Rectal smooth muscle tissue (tissue), 1 donor: Measurements from ENCODE around the gene LRCH1.
A peak's percentile ranks its signal among the peaks of the same experiment; 100 is the strongest.

Source experiments
- H3K27ac ChIP-seq: one replicate; pipeline ENCODE4 v1.7.0; 2013; ENCODE audit warnings: low read depth, low read length, inconsistent platforms
- H3K27me3 ChIP-seq: one replicate; pipeline ENCODE4 v1.7.0; 2013; ENCODE audit warnings: low read length; ENCODE audit not compliant: control insufficient read depth, insufficient read depth
- H3K36me3 ChIP-seq: one replicate; pipeline ENCODE4 v1.7.0; 2013; ENCODE audit warnings: low read length; ENCODE audit not compliant: control insufficient read depth, insufficient read depth
- H3K4me1 ChIP-seq: one replicate; pipeline ENCODE4 v1.7.0; 2013; ENCODE audit warnings: low read length; ENCODE audit not compliant: control insufficient read depth, insufficient read depth
- H3K4me3 ChIP-seq: one replicate; pipeline ENCODE4 v1.7.0; 2013; ENCODE audit warnings: low read length
- H3K9ac ChIP-seq: one replicate; pipeline ENCODE4 v1.7.0; 2013; ENCODE audit warnings: low read length

LRCH1 gene

DNA sequence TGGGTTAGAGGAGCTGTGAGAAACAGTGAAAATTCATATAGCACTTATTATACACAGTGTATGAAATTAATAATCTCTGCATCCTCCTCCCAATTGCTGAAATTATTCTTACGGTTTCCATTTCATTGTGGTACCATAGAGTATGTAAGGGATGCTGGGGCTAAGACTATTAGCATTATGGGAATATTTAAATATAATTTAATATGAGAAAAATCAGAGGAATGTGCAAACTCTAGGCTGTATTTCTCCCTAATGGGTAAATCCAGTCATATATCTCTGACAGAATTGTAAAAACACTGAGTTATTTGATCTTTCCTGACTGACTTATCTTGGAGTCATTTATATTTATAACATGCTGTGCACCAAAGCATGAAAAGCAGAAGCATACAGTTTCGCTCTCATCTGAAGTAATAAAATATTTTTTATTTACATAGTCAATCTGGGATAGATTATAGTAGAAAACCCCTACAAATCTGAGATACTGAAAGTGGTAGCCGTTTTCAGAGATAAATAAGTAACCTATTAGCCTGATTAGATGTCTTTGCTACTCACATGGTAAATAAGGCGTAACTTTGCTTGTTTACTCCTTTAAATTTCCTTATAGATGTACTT, 34.9 kb downstream of the LRCH1 start:
- Histone ChIP-seq H3K27me3 (no peaks in the 10 kb centered on the region), H3K4me1 (peaks cover 12% of the 10 kb centered on the region), H3K36me3 (no peaks in the 10 kb centered on the region), H3K27ac (no peak overlapping the region), H3K4me3 (no peak overlapping the region), H3K9ac (no peak overlapping the region)

GRCh38 chr13:46592385-46592784, 39.4 kb downstream of the LRCH1 start:
- no peaks in the 10 kb centered on the region for H3K36me3 ChIP-seq
- H3K9ac ChIP-seq = no peak overlapping the region
- H3K27ac ChIP-seq = no peak overlapping the region
- peaks cover 20% of the 10 kb centered on the region for H3K4me1 ChIP-seq
- no peak overlapping the region for H3K4me3 ChIP-seq
- no peaks in the 10 kb centered on the region for H3K27me3 ChIP-seq

- Histone ChIP-seq H3K4me3 (no peak overlapping the region), H3K27ac (no peak overlapping the region), H3K36me3 (no peaks in the 10 kb centered on the region), H3K27me3 (no peaks in the 10 kb centered on the region), H3K4me1 (peaks cover 20% of the 10 kb centered on the region), H3K9ac (no peak overlapping the region)
Observed at GRCh38 chr13:46593398-46593797, 40.4 kb downstream of the LRCH1 start.

DNA sequence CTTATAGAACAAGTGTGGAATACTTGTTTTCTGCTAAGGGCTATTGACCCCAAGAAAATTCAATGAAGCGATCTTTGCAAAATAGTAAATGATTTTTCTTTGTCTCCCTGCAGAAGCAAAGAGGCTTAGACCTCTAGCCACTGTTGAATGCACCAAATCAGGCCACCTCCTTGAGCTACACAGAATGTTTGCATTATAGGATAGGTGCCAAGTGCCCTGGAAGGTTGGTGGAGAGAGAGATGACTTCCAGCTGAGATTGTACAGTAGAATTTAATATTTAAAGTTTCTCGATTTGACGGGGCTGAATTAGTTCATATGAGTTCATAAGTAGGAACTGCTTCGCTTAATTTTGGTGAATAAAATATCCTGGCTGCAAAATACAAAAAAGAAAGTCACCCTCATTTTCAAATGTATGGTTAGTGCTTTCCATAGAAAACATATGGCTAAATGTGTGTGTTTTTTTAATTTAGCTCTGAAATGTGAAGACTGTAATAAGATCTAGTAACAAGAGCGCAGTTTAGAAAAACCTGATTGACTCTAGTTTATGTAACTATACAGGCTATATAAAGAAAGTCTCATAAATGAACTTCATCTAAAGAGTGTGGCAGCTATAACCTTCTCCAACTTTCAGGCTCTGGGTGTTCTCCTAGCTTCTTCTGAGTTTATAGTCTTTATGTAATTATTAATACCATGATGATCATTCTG, 41.6 kb downstream of the LRCH1 start:
- Histone ChIP-seq H3K27ac (peak overlapping the region; percentile 69), H3K27me3 (no peaks in the 10 kb centered on the region), H3K4me3 (no peak overlapping the region), H3K36me3 (no peaks in the 10 kb centered on the region), H3K9ac (no peak overlapping the region), H3K4me1 (peaks cover 20% of the 10 kb centered on the region)

DNA sequence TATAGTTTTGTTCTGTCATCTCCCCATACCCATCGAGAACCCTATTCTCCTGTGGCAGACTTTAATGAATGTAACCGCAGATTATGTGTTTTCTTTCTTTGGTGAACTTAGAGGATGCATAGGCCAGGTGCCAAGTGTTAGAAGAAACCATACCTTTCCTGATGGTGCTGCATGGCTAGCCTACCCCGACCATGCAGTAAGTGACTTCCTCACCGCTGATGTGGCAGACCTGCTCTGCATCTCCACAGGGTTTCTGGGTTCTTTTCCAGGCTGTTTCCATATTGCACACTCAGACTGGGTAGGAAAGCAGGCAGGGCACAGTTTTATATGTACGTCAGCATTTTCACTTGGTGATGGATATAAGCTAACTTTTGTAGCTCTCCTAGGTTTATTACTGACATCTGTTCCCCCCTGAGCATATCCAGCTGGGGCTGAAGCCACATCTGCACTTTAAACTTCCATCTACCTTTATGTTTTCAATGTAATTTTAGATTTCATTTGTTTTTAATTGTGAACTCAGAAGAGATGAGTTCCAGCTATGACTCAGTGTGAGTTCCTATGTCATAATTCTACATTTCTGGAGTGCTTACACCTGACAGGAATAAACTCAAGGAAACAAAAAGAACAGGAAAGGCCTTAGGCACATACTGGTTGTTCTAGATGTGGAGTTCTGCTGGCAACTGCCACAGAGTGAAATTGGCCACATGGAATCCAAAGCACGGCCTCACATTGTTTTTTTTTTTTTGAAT, 42.3 kb downstream of the LRCH1 start:
- no peak overlapping the region for H3K9ac ChIP-seq
- no peaks in the 10 kb centered on the region for H3K27me3 ChIP-seq
- no peak overlapping the region for H3K4me3 ChIP-seq
- H3K4me1 ChIP-seq = peaks cover 20% of the 10 kb centered on the region
- no peaks in the 10 kb centered on the region for H3K36me3 ChIP-seq
- peak overlapping the region; percentile 69 for H3K27ac ChIP-seq

DNA sequence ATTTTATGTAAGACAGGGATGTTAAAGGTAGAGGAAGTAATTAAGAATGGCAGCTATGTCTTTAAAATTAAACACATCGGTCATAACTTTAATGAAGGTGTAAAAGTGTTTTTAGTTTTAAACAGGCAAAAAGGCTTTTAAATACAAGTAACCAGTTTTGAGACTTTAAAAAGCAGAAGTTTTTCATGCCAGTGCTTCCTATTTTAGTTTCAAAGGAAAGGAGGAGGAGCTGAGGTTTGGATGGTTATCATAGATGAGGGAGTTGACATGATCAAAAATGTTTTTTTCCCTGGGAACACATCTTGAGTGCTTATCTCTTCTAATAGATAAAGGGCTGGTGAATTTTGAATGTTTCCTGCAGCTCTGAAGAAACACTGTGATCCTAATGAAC, 42.9 kb downstream of the LRCH1 start:
- Histone ChIP-seq H3K4me3 (no peak overlapping the region), H3K9ac (no peak overlapping the region), H3K27me3 (no peaks in the 10 kb centered on the region), H3K36me3 (no peaks in the 10 kb centered on the region), H3K27ac (peak overlapping the region; percentile 69), H3K4me1 (peaks cover 23% of the 10 kb centered on the region)

DNA sequence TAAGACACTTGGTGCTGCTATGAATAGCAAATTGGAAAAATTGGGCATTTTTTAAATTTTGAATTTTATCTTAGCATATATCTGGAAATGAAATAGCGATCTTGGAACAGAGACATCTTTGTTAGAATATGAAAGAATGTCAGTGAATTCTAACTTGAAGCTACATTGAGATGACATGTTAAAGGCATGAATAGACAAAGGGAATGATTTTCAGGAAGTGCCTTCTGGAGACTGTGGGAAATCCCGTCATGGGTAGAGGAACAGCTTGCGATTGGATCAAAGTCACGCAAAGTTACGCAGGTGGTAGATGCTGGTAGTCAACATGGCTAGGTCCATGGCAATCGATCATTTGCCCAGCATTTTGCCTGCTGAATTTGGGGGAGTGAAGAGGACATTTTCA, 43.5 kb downstream of the LRCH1 start:
- Histone ChIP-seq H3K4me1 (peaks cover 26% of the 10 kb centered on the region), H3K9ac (no peak overlapping the region), H3K27me3 (no peaks in the 10 kb centered on the region), H3K4me3 (no peak overlapping the region), H3K27ac (peak overlapping the region; percentile 69), H3K36me3 (no peaks in the 10 kb centered on the region)

GRCh38 chr13:46598140-46598819, 45.3 kb downstream of the LRCH1 start:
- no peak overlapping the region for H3K9ac ChIP-seq
- no peaks in the 10 kb centered on the region for H3K27me3 ChIP-seq
- no peak overlapping the region for H3K27ac ChIP-seq
- no peaks in the 10 kb centered on the region for H3K36me3 ChIP-seq
- H3K4me3 ChIP-seq = no peak overlapping the region
- peaks cover 33% of the 10 kb centered on the region for H3K4me1 ChIP-seq

DNA sequence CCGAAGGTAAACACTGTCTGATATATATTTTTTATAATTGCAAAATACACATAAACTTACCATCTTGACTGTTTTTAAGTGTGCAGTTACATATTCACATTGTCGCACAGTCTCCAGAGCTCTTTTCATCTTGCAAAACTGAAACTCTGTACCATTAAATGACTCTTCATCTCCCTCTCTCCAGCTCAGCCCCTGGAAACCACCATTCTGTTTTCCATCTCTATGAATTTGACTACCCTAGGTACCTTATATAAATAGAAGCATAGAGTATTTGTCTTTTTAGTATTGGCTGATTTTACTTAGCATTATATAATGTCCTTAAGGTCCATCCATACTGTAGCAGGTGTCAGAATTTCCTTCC, 45.8 kb downstream of the LRCH1 start:
- H3K27ac ChIP-seq = no peak overlapping the region
- no peak overlapping the region for H3K4me3 ChIP-seq
- no peak overlapping the region for H3K9ac ChIP-seq
- peaks cover 34% of the 10 kb centered on the region for H3K4me1 ChIP-seq
- H3K36me3 ChIP-seq = no peaks in the 10 kb centered on the region
- no peaks in the 10 kb centered on the region for H3K27me3 ChIP-seq

DNA sequence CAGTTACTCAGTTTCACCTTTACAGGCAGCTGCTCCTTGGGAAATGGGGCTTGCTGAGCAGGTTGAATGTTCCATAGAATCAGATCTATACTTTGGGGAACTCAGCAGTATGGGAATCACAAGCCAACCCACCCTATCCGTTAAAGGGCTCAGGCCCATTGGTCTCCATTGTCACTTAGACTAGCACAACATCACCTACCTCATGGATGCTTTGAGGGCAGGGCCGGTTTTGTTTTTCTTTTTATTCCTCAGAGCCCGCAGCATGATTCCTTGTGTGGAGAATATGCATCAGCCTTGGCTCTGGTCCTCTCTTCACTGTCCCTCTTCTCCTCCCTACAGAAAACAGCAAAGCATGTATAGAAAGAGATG, 48.0 kb downstream of the LRCH1 start:
- Histone ChIP-seq H3K4me3 (no peak overlapping the region), H3K27ac (no peak overlapping the region), H3K4me1 (peaks cover 35% of the 10 kb centered on the region), H3K9ac (no peak overlapping the region), H3K27me3 (no peaks in the 10 kb centered on the region), H3K36me3 (no peaks in the 10 kb centered on the region)

GRCh38 chr13:46602531-46602930, 49.6 kb downstream of the LRCH1 start:
- no peaks in the 10 kb centered on the region for H3K36me3 ChIP-seq
- no peak overlapping the region for H3K27ac ChIP-seq
- peaks cover 31% of the 10 kb centered on the region for H3K4me1 ChIP-seq
- H3K9ac ChIP-seq = no peak overlapping the region
- no peaks in the 10 kb centered on the region for H3K27me3 ChIP-seq
- no peak overlapping the region for H3K4me3 ChIP-seq

DNA sequence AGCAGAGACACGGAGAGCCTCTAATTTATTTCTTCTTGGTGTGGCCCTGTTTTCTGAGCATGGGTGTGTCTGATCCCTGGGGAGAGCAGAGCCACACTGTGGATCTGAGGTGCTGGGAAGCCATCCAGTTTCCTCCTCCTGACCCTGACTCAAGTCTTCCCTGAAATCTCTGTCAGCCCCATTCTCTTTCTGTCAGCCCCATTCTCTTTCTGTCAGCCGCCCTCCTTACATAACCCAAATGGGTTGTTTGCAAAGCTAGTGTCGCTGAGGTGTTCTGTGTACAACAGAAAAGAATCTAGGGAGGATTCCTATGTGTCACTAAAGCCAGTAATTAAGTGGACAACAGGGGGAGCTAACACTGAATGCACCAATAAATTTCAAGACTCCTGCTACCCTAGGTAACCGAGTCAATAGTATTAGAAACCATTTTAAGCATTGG, 50.2 kb downstream of the LRCH1 start:
- H3K4me3 ChIP-seq = no peak overlapping the region
- no peak overlapping the region for H3K9ac ChIP-seq
- no peaks in the 10 kb centered on the region for H3K27me3 ChIP-seq
- no peaks in the 10 kb centered on the region for H3K36me3 ChIP-seq
- H3K4me1 ChIP-seq = peaks cover 31% of the 10 kb centered on the region
- H3K27ac ChIP-seq = no peak overlapping the region
